Psoas muscle (tissue), 8 donors: ENCODE data around the gene UBE2H. TPM values are rescaled to one million over a fixed set of nuclear protein-coding genes. Genes with fewer than 3 reads are reported as not detected.
A peak's percentile ranks its signal among the peaks of the same experiment; 100 is the strongest.

Source experiments
- ATAC-seq, 4 donors: fragments of 200-7000 bp; cut with Tn5 transposase; one replicate each; pipeline ENCODE4 v1.9.1; 2020; ENCODE audit warnings: moderate library complexity in 3 of 4, mild to moderate bottlenecking in 2 of 4
- DNase-seq, 2 donors: peaks; one replicate each; pipeline ENCODE4 v3.0.0-alpha.2; 2020
- H3K27ac ChIP-seq: fragments of 200-600 bp; one replicate; pipeline ENCODE4 v1.8.0; 2022
- H3K27me3 ChIP-seq, 3 donors: fragments of 200-600 bp in 1 of 3; one replicate each; pipeline versions ENCODE4 v1.6.1 to v1.8.0; 2013 to 2022; ENCODE audit warnings: low read length in 2 of 3, mild to moderate bottlenecking in 2 of 3, moderate library complexity in 1 of 3; ENCODE audit not compliant: insufficient read depth in 3 of 3
- H3K36me3 ChIP-seq, 2 donors: fragments of 200-600 bp in 1 of 2; one replicate each; pipeline versions ENCODE4 v1.6.1 to v1.8.0; 2013 to 2022; ENCODE audit warnings: low read depth in 1 of 2, mild to moderate bottlenecking in 1 of 2, moderate library complexity in 1 of 2; ENCODE audit not compliant: insufficient read depth in 1 of 2
- H3K4me1 ChIP-seq: fragments of 200-600 bp; one replicate; pipeline ENCODE4 v1.8.0; 2022
- H3K4me3 ChIP-seq: fragments of 200-600 bp; one replicate; pipeline ENCODE4 v1.8.0; 2022; ENCODE audit warnings: mild to moderate bottlenecking
- H3K9me3 ChIP-seq: fragments of 200-600 bp; one replicate; pipeline ENCODE4 v1.8.0; 2022
- CTCF ChIP-seq: fragments of 200-600 bp; IDR thresholded peaks from one replicate; pipeline ENCODE4 v1.8.0; 2022; ENCODE audit warnings: antibody characterized with exemption
- WGBS, 3 donors: extraction: QIAGEN DNeasy Blood & Tissue Kit; methylation state at CpG; one replicate each; pipeline versions ENCODE4 v1.1.6 to v1.1.7; 2013; 5-methylcytosine and 5-hydroxymethylcytosine counted together
- intact Hi-C, 2 donors: fragments of 100-400 bp; cut with DNase I; formaldehyde crosslinking; loops; one replicate each; pipeline versions ENCODE4 v1.11.0 to v1.14.2; 2022
- polyA plus RNA-seq, 3 donors: library from polyadenylated mRNA; stranded (reverse); fragments of 200-250 nt; gene quantifications; one replicate each; pipeline ENCODE4 v1.2.3, GENCODE V29; 2013
- total RNA-seq, 4 donors: library from RNA; stranded (reverse); fragmentation: NEBNext Ultra II Directional in 2 of 4; extraction: Animal tissue kit (Norgen Biotek cat#: 25700) in 2 of 4; gene quantifications; one replicate each; pipeline versions ENCODE4 v1.2.1 to v1.2.4, GENCODE V29; 2021 to 2023
- donor health status: healthy with polysubstance abuse.
- donor health status: DM: no; HTN: no; CAD: no; lungs with moderate emphysema.
- donor health status: Bipolar disorder and iron deficiency.
- donor health status: healthy.
- donor health status: DM: yes; HTN: yes; CAD: no.
- donor health status: DM: no; HTN: no; CAD: no.
- donor health status: DM: no; HTN: no; CAD: no.
- donor health status: DM: yes; HTN: yes; CAD: no.

The UBE2H gene
- total and polyA plus RNA-seq, 7 donors: 17.3 to 115 (median 77.3) TPM

GRCh38 chr7:129831424-129832058 is 121.2 kb downstream of the UBE2H start:
- H3K4me3 ChIP-seq: no peak overlapping the region
- TF ChIP-seq CTCF: no peak
- peaks cover 29% of the 10 kb centered on the region for H3K4me1 ChIP-seq
- intact Hi-C loops: loop anchor here in 1 of 2 donors (2.0 kb wide), 1 partner anchor 179 kb away; no protein-coding TSS in a partner anchor
- peaks cover 3 to 42% of the 10 kb centered on the region in 2 donors for H3K36me3 ChIP-seq
- peak; percentile 56 to 65 (median 63) for ATAC-seq
- no peak for DNase-seq
- H3K27ac ChIP-seq: peak overlapping the region; percentile 76
- no peaks in the 10 kb centered on the region for H3K9me3 ChIP-seq
- 37 to 45% (median 42%) methylated on average over 5 of the region's 5 CpGs for WGBS, 3 donors
- H3K27me3 ChIP-seq: no peaks in the 10 kb centered on the region

GRCh38 chr7:129830949-129831348 is 121.8 kb downstream of the UBE2H start:
- no peak for DNase-seq
- H3K36me3 ChIP-seq: peaks cover 3 to 38% of the 10 kb centered on the region in 2 donors
- no peak for TF ChIP-seq CTCF
- no peaks in the 10 kb centered on the region for H3K27me3 ChIP-seq
- WGBS, 3 donors: 76 to 87% (median 78%) methylated on average over 8 of the region's 8 CpGs
- no peaks in the 10 kb centered on the region for H3K9me3 ChIP-seq
- H3K4me1 ChIP-seq: peaks cover 35% of the 10 kb centered on the region
- intact Hi-C loops: loop anchor here in 1 of 2 donors (2.0 kb wide), 1 partner anchor 180 kb away; no protein-coding TSS in a partner anchor
- ATAC-seq: no peak
- H3K27ac ChIP-seq: peak overlapping the region; percentile 76
- H3K4me3 ChIP-seq: no peak overlapping the region

GRCh38 chr7:129829737-129830631 is 122.8 kb downstream of the UBE2H start:
- H3K4me3 ChIP-seq: peak overlapping the region; percentile 45

More at GRCh38 chr7:129829737-129830631, 122.8 kb downstream of the UBE2H start:
- Histone ChIP-seq H3K27me3 (no peaks in the 10 kb centered on the region), H3K27ac (peak overlapping the region; percentile 76), H3K4me1 (peaks cover 35% of the 10 kb centered on the region), H3K36me3 (peaks cover 3 to 28% of the 10 kb centered on the region in 2 donors), H3K9me3 (no peaks in the 10 kb centered on the region)
- TF ChIP-seq CTCF: peak; percentile 81
- 10 to 13% (median 12%) methylated on average over 22 of the region's 22 CpGs for WGBS, 3 donors
- intact Hi-C loops: loop anchor here (2.0 to 10.0 kb wide), 8 partner anchors 88 to 485 kb away; partner anchors contain the start of genes NRF1 (in 1 of the 2) and UBE2H (in 1 of the 2)
- ATAC-seq (peak; percentile 26 to 55 (median 40)), DNase-seq (peak; percentile 60 to 75)
